HG03039 (cell line): ENCODE data around the gene ARRB1.
"Not testable (repeated sequence)": the region's sequence is repeated elsewhere in the genome, so short reads cannot be mapped to it uniquely, and the experiment has no call there.

Source experiments
- ATAC-seq: cut with Tn5 transposase; IDR thresholded peaks from one replicate; pipeline ENCODE4 v1.9.1; 2021; ENCODE audit warnings: mild to moderate bottlenecking, moderate library complexity; ENCODE audit not compliant: unreplicated experiment

The ARRB1 gene

DNA sequence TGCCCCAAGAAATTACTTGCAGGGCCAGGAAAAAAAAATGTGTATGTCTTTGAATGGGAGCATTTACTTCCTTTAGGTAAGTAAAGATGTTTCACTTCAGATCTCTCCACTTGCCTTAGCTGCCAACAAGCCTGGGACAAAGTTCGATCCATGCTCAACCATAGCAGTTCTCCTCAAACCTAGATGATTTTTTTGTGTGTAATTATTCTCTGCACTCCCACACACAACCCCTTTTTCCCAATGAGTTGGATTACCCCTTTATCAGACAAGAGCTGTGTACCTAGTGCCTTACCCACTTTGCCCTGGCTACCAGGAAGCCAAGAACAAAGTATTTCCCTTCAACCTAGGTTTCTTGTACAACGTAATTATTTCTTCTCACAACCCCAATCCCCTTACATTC is 75.3 kb downstream of the ARRB1 start:
- no peak for ATAC-seq

DNA sequence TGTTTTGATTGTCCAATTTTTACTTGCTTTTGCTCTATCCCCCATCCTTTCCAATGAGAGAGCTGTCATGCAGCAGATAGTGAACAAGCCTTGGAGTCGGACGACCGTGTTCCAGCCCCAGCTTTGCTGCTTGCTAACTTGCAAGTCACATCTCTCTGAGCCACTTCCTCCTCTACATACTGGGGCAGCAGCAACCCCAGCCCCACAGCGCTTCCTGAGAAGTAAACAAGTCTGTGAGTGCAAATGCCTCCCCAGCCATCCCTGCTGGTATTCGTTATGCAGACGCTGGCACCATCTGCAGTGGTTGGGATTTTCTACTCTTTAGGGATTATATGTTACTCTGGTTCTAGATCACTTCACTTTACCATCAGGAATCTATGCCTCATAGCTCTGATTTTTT is 75.9 kb downstream of the ARRB1 start:
- ATAC-seq: no peak

DNA sequence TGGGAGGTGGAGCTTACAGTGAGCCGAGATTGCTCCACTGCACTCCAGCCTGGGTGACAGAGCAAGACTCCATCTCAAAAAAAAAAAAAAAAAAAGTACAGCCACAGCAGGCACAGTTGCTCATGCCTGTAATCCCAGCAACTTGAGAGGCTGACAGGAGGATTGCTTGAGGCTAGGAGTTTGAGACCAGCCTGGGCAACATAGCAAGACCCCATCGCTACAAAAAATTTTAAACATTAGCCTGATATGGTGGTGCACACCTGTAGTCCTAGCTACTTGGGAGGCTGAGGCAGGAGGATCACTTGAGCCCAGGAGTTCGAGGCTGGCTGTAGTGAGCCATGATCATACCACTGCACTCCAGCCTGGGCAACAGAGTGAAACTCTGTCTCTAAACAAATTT is 76.7 kb downstream of the ARRB1 start:
- ATAC-seq: not testable (repeated sequence)

DNA sequence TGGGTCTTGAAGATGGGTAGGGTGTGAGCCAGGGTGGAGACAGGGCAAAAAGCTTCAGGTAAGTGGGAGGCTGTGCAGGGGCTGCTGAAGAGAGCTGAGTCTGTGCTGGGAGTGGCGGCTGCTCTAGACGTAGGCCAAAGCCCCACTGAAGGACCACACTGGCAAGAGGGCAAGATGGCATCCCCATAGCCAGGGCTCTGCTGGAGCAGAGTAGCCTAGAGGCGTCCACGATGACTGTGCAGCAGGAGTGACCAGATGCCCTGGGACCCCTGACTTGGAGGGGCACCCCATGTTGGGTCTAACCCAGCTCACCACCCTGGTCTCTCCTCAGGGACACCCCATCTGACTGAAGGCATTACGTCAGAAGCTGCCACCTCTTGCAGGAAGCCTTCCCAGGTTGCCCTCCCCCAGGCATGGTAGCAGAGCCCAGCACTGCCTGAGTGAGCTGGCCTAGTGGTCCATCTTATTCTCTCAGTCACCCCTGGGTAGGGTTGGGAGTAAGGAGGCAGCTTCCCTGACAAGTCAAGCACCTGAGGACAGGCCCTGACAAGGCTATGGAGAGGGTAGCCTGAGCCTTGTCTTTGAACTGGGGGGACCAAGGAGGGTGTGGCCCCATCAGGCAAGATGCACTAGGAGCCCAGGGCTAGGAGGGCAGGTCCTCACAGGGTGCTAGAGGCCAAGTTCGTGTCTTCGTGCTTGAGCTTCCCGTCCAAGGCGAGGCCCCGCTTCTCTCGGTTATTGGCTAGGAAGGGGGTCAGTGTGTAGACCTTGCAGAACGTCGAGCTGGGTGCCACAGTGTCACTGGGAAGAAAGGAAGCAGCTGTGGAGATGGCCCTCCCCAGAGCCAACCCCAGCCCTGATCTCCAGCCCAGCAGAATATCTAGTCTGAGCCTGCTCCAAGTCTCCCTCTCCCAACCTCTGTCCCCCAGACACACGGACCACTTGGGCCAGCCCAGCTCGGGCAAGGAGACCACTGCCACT is 77.8 kb downstream of the ARRB1 start:
- ATAC-seq: no peak

DNA sequence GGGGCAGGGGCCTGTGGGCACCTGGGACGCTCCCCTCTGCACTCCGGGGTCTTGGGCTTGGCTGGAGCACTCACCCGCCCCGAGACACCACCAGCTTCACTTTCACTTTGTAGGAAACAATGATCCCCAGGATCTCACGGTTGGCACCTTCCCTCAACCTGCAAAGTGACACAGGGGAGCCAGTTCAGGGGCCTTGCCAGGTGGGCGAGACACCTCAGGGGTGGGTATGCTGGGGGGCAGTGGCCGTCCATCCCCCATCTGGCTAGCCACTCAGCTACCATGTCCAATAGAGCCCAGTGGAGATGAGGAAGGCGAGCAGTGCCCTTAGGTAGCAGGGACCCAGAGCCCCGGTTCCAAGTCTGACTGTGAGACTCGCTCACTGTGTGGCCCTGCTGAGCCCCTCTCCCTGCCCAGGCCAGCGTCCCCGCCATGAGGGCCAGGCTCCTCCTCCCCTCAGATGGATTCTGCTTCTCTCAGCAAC is 78.6 kb downstream of the ARRB1 start:
- no peak for ATAC-seq

DNA sequence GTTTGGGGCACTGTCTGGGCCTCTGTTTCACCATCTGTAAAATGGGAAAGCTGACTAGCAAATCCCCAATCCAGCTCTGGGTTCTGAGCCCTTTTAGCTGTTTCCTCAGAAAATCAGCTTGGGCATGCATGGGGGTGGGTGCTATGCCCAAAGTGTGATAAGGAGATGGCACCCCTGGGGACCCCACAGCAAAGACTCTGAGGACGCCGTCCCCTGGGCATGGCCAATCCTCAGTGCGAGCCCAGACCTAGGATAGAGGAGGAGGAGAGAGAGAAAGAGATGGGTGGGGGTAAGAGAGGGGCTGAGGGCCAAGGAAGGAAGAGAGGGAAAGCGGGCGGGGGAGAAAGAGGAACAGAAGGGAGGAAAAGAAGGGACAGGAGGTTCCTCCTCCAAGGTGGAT is 79.1 kb downstream of the ARRB1 start:
- ATAC-seq: no peak

DNA sequence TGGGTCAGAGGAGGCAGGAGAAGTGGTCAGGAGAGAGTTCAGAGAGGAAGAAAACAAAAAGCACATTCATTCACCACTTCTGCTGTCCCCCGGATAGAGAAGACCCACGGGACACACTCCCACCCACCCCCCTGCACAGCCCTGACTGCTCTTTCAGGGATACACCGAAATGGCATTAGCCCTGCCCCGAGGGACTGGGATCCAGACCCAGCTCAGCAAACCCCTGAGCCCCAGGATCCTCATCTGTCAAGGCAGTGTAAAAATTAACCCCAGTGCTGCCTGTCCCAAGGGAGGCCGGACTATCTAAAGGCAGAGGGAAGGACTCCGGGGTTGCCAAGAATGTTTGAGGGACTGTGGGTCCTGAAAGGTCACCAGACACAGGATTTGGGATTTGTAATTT is 79.7 kb downstream of the ARRB1 start:
- no peak for ATAC-seq

DNA sequence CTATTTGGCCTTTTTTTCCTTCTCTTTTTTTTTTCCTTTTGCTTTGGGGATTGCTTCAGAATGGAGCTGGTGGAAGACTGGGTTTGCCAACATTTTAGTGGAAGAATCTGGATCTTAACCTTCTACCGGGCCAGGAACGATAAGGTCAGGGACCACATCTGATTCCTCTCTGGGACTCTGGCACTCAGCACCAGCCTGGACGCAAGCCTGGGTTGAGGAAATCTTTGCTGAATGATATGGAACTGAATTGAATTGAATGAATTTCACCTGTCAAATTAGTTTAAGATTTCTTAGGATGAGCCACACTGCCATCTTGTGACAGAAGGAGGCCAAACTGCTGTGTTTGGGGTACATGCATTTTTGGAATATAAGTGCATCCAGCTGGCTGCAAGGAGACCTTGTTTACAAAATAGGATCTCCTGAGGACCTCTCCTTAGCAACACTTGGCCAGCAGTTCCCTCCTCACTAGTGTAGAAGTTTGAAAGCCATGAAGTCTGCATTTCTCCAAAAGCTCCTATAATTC is 80.5 kb downstream of the ARRB1 start:
- no peak for ATAC-seq

DNA sequence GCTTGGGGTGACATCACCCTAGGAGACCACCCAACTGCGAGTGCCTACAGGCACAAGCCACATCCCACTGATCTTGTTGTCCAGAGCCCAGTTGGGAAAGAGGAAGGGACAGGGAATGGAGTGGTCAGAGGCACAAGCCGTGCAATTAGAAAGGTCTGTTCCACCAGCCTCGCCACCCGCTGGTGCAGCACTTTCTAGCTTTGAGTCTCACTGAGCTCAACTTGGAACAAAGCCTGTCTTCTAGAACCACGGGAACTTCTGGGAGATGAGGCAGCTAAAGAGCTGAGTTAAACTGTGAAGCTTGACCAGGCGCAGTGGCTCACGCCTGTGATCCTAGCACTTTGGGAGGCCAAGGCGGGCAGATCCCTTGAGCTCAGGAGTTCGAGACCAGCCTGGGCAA is 81.6 kb downstream of the ARRB1 start:
- no peak for ATAC-seq

DNA sequence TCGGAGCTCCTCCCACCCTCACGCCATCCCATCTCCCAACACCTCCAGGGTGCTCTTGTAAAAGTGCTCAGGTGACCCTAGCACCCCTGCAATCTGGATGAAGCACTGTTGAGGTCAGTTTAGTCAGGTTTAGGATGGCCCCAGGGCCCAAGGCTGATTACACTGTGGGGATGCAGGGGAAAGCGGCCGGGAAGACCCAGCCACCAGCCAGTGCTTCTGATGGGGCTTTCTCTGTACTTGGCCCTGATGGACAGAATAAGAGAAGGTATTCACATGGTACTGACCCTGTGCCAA is 82.1 kb downstream of the ARRB1 start:
- no peak for ATAC-seq

DNA sequence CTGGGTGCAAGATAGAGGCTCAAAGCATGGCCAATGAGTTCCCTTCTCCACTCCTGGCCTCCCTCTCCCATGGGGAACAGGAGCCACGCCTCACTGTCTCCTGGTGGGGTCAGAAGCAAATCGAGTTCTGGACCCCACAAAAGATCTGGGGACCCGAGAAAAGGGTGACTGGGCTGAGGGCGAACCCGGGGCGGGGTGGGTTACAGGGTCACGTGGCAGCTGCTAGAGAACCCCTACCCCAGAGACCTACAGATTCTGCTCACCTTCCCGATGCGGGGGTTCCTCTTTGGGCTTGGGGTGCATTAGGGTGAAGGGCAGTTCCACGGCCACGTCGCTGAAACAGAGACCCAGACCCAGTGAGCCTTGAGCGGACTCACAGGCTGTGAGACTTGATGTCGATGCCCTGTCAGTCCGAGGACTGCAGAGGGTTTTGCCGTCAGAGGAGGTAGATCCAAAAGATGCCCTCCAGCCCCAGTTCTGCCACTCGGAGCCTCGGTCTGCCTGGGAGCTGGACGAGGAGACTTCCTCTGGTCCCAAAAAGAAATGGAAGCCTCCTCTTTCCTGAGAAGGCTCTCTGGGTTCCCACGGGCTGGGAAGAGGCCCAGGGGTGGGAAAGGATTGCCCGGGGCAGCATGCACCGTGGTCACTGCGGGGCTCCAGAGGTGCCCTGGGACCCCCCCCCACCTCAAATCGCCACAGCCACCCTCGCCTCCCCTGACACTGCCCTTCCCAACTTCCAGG is 82.7 kb downstream of the ARRB1 start:
- no peak for ATAC-seq

DNA sequence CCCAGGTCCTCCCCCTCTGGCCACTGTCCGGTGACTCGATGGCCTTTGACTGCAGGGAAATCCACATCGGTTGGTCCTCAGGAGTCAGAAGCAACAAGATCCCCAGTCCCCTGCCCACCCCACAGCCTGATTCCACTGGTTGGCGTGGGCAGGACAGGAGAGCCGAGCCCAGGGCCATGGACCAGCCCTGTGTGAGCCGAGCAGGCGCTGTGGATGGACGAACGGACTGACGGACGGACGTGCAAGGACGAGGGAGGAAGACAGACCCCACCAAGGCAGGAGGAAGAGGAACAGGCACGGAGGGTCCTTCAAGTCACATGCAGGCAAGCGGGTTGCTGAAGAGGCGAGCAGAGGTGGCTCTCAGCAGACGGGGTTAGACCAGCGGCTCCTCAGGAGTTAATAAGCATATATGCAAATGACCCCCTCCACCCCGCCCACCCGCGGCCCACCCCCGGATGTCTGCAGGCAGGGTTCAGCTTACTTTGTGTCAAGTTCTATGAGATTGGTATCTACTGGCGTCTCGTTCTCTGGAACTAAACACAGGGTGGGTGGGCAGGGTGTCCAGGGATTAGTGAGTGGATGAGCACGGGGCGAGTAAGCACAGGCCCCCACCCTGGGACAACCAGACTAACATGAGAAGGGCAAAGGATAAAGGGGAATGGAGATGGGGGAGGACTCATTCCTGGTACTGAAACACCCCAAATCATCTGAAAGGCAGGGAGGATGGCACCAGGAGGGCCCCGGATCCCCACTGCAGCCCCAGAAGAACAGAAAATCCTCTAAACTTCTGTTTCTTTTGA is 84.1 kb downstream of the ARRB1 start:
- no peak for ATAC-seq

DNA sequence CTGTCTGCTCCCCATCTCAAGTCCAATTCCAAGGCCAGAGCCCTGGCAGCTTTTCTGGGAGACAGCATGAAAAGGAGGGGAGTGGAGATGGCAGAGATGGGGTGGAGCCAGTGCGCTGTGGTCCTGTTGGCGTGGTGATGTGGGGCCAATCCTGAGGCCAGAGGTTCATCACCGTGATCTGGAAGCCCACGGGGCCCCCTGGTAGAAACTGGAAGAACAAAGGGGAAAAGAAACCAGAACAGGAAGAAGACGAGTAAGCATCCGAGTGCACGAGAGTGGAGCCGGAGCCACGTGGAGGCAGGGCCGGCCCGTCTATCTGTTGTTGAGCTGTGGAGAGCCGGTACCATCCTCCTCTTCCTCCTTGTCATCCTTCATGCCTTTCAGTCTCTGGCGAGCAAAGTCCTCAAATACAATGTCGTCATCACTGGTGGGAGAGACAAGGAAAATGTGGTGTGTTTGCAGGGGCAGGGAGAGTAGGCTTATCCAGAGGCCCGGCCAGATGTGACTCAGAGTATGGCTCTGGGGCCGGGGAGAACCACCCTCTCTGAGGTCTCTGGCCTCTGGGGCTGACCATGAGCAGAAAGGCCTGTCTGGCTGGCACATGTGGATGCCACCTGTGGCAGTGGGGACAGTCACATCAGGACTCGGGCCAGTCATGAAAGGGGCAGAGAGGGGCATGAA is 85.5 kb downstream of the ARRB1 start:
- ATAC-seq: no peak

DNA sequence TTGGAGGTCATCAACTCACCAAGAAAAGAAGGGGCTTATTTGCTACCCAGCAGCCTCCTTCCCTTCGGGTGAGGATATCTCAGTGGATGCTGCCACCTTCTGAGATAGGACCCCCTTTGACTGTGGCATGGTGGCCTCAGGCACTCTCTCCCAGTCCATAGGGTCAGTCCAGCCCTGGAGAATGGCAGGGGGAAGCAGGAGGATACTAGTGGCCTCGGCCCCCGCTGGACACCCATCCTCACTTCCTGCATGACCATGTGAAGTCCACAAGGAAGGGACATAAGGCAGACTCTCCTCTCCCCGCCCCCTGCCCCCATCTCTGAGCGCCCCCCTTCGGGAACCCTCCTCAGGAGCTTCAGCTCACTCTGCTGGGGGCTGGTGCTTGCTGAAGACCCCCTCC is 86.5 kb downstream of the ARRB1 start:
- no peak for ATAC-seq

DNA sequence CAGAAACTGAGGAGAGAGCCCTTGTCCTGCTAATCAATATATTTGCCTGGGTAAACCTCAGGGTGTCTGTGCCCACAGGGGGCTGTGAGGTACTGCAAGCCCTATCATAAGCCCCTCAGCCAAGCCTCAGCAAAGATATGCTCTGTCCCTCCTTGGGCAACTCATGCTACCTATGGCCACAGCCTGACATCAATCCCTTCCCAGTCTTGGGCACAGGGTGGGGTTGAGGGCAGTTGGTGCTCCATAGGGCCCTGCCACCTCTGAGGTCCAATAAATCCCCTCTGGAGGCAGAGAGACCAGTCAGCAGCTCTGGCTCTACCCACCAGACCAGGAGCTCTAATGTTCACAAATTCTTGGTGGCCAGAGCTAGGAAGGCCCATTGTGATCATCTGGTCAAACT is 87.1 kb downstream of the ARRB1 start:
- ATAC-seq: no peak

DNA sequence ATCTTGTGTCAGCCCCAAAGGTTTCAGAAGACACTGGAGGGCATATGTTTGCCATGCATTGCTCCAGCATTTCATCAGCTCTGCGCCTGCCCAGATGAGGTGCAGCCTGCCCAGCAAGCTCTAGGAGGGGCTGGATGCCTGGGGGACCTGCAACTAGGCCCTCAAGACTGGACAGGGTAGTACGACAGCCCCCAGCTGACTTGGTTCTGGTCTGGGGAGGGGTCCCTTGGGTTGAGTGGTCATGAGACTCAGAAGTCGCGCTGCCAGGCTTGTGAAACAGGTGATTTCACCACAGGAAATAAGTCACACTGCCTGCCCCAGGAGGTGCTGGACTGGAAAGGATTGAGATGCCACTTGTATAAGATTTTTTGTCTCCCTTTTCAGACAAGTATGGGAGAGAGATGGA is 87.5 kb downstream of the ARRB1 start:
- ATAC-seq: no peak

DNA sequence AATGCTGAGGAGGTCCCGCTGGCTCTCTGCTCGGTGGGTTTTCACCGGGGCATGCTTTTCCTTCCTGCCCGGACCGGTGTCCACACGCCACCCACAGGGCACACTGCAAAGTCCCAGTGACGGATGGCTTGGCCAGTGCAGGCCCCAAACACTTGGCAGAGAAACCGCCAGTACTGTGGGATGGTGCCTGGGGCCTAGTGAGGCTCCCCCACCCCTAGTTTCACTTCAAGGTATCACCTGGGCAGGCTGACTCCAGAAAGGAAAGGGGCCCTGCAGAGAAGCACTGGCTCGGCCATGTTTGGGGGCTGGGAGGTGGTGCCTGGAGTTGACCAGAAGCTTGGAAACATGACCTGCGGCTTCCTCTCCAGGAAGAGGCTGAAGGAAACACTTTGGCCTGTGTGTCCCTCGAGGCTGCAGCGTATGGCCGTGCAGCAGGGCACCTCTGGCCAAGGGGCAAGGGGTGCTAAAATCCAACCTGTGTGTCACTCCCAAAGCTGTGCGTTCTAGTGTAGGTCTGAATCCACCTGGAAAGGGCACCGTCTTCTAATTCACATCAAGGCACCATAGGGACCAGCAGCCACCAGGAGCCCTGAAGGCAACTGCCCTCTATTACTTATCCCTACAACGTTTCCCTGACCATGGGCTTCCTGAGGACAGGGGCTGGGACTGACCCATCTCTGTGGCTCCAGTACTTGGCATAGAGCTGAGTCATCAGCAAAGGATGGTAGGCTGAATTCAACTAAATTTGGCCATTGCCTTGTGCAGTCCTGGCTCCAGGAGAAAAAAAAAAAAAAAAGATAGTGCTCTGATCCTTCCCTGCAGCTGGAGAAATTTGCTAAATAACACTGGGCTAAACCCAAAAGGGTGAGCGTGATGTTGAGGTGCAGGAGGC is 88.3 kb downstream of the ARRB1 start:
- no peak for ATAC-seq

DNA sequence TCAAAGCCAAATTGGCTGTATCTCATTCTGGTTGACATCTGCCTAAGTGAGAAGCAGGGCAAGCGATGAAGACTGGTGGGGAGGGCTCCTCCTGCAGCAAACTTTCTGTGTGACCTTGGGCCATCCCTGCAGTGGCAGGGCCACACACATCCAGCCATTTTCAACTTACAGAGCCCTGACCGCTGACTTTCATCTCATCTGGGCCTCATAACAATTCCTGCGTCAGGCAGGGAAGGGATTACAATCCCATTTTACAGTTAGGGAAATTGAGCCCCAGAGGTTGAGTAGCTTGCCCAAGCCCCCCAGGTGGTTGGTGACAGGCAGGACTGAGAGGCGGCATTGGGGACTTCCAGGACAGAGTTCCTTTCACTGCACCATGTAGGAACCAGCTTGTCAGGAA is 89.0 kb downstream of the ARRB1 start:
- ATAC-seq: no peak

DNA sequence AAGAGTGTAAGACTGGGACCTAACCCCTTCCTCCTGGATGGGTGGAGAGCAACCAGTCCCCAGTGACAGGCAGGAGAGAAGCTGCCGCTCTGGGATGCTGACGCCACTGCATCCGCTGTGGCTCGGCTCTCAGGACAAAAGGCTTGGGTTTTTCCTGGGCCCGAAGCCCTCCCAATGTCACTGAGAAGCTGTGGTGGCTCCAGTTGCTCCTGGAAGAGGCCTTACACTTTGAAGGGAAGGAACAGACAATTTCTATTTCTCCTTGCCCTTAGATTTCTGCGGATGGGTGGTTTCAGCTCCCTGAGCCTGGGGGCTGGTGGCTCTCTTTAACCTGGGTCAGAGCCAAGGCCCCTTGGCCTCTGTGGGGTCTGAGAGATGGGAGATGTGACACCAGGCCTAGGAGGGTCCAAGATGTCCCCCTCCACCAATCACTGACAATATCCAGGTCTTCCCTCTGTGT is 89.5 kb downstream of the ARRB1 start:
- ATAC-seq: no peak
